ENCODE results near the gene ADCY4. TPM values are rescaled to one million over a fixed set of nuclear protein-coding genes. Genes with fewer than 3 reads are reported as not detected.

Gene ADCY4
- total and polyA plus RNA-seq, 10 of the 15 experiments (the other 5 are each of a cell fraction or from before 2014, with no cell fraction given), result 0.05 to 0.87 (median 0.21) TPM; not detected in 1

DNA sequence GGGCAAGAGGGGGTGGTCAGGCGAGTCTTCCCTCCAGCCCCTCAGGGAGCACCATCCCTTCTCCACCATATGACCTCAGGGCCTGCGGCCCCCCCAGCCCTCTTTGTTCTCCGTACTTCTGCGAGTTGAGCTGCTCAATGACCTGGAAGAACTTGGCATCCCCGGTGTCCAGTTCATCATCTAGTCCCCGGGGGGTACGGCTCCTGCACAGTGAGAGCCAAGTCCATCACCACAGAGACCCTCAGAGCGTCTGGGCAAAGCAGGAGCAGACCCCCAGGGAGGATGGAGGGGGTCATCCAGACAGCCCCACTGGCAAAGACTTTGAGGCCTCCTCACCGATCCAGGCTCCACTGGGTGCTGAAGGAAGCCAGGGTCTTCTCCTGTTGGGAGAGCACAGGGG lies 8.9 kb downstream of the ADCY4 start:
- Histone ChIP-seq H3K27me3 (replicated peaks in 1 of 2; ENCODE audit: control insufficient read depth in 2 of 2, insufficient read depth in 2 of 2, low read length in 1 of 2) (no peaks in the 10 kb centered on the region), H3K9me3 (replicated peaks; ENCODE audit: control insufficient read depth, insufficient read depth, low read length) (no peaks in the 10 kb centered on the region), H4K20me1 (ENCODE audit: control insufficient read depth, insufficient read depth) (no peaks in the 10 kb centered on the region), H3K4me3 (no peak overlapping the region), H3K36me3 (ENCODE audit: control insufficient read depth in 2 of 2, insufficient read depth in 2 of 2, low read length in 1 of 2) (no peaks in the 10 kb centered on the region), H3K4me1 (ENCODE audit: control insufficient read depth, insufficient read depth, low read length) (no peaks in the 10 kb centered on the region), H2AFZ (ENCODE audit: control insufficient read depth, low read depth, low read length) (no peak overlapping the region), H3K79me2 (ENCODE audit: control insufficient read depth, insufficient read depth, low read length) (no peaks in the 10 kb centered on the region), H3K27ac (ENCODE audit: control insufficient read depth, insufficient read depth) (no peak overlapping the region), H3K4me2 (ENCODE audit: control insufficient read depth, insufficient read depth) (no peak overlapping the region), H3K9ac (ENCODE audit: control insufficient read depth, insufficient read depth, low read length) (no peak overlapping the region)
- ATAC-seq, result no peak
- in situ Hi-C loops (cut with MboI) (no loop called here), intact Hi-C loops (cut with micrococcal nuclease; ENCODE audit: unreplicated experiment) (no loop called here)
- 23% methylated on average over 9 of the region's 9 CpGs for WGBS (ENCODE audit: insufficient coverage, insufficient replicate concordance, low lambda C conversion rate, missing lambda C conversion rate)
- SMC1A ChIA-PET (ENCODE audit: uncharacterized antibody, unreplicated experiment), result no interaction called here
- RAD21 ChIA-PET (ENCODE audit: unreplicated experiment), result interaction anchor here (1.6 kb wide), 1 partner anchor 84 kb away, joined by 3 read pairs; the partner anchor contains the start of gene TINF2
- no peak for DNase-seq (ENCODE audit: low read depth, low spot score)
- no peak for FAIRE-seq
- TF ChIP-seq, protein P1, sequence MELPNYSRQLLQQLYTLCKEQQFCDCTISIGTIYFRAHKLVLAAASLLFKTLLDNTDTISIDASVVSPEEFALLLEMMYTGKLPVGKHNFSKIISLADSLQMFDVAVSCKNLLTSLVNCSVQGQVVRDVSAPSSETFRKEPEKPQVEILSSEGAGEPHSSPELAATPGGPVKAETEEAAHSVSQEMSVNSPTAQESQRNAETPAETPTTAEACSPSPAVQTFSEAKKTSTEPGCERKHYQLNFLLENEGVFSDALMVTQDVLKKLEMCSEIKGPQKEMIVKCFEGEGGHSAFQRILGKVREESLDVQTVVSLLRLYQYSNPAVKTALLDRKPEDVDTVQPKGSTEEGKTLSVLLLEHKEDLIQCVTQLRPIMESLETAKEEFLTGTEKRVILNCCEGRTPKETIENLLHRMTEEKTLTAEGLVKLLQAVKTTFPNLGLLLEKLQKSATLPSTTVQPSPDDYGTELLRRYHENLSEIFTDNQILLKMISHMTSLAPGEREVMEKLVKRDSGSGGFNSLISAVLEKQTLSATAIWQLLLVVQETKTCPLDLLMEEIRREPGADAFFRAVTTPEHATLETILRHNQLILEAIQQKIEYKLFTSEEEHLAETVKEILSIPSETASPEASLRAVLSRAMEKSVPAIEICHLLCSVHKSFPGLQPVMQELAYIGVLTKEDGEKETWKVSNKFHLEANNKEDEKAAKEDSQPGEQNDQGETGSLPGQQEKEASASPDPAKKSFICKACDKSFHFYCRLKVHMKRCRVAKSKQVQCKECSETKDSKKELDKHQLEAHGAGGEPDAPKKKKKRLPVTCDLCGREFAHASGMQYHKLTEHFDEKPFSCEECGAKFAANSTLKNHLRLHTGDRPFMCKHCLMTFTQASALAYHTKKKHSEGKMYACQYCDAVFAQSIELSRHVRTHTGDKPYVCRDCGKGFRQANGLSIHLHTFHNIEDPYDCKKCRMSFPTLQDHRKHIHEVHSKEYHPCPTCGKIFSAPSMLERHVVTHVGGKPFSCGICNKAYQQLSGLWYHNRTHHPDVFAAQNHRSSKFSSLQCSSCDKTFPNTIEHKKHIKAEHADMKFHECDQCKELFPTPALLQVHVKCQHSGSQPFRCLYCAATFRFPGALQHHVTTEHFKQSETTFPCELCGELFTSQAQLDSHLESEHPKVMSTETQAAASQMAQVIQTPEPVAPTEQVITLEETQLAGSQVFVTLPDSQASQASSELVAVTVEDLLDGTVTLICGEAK (IDR thresholded peaks at IDR 0.05; ENCODE audit: borderline replicate concordance), result no peak
- TF ChIP-seq SP1 (IDR thresholded peaks at IDR 0.05; ENCODE audit: low read depth, low read length), result no peak
- TF ChIP-seq, protein P2, sequence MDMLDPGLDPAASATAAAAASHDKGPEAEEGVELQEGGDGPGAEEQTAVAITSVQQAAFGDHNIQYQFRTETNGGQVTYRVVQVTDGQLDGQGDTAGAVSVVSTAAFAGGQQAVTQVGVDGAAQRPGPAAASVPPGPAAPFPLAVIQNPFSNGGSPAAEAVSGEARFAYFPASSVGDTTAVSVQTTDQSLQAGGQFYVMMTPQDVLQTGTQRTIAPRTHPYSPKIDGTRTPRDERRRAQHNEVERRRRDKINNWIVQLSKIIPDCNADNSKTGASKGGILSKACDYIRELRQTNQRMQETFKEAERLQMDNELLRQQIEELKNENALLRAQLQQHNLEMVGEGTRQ (IDR thresholded peaks at IDR 0.05; ENCODE audit: borderline replicate concordance, low read depth, low read length), result no peak
- TF ChIP-seq NR2F1 (conservative IDR thresholded peaks at IDR 0.05), result no peak
- no peak for TF ChIP-seq CHD2 (IDR thresholded peaks at IDR 0.05; ENCODE audit: borderline replicate concordance, low read depth, low read length)
- TF ChIP-seq, protein P3, sequence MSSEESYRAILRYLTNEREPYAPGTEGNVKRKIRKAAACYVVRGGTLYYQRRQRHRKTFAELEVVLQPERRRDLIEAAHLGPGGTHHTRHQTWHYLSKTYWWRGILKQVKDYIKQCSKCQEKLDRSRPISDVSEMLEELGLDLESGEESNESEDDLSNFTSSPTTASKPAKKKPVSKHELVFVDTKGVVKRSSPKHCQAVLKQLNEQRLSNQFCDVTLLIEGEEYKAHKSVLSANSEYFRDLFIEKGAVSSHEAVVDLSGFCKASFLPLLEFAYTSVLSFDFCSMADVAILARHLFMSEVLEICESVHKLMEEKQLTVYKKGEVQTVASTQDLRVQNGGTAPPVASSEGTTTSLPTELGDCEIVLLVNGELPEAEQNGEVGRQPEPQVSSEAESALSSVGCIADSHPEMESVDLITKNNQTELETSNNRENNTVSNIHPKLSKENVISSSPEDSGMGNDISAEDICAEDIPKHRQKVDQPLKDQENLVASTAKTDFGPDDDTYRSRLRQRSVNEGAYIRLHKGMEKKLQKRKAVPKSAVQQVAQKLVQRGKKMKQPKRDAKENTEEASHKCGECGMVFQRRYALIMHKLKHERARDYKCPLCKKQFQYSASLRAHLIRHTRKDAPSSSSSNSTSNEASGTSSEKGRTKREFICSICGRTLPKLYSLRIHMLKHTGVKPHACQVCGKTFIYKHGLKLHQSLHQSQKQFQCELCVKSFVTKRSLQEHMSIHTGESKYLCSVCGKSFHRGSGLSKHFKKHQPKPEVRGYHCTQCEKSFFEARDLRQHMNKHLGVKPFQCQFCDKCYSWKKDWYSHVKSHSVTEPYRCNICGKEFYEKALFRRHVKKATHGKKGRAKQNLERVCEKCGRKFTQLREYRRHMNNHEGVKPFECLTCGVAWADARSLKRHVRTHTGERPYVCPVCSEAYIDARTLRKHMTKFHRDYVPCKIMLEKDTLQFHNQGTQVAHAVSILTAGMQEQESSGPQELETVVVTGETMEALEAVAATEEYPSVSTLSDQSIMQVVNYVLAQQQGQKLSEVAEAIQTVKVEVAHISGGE (CRISPR knock-in tag; IDR thresholded peaks at IDR 0.05), result no peak
- no peak for TF ChIP-seq NFXL1 (IDR thresholded peaks at IDR 0.05; ENCODE audit: borderline replicate concordance)
- TF ChIP-seq IKZF2 (IDR thresholded peaks at IDR 0.05), result no peak
- TF ChIP-seq EGR1 (IDR thresholded peaks at IDR 0.05; ENCODE audit: borderline replicate concordance in 1 of 2, low read depth in 2 of 2, low read length in 2 of 2), result no peak
- TF ChIP-seq YY1 (IDR thresholded peaks at IDR 0.05; ENCODE audit: low read depth, low read length), result no peak
- TF ChIP-seq CEBPB (IDR thresholded peaks at IDR 0.05; ENCODE audit: borderline replicate concordance in 1 of 2, low read depth in 2 of 2, low read length in 2 of 2), result no peak
- TF ChIP-seq EED (IDR thresholded peaks at IDR 0.05; ENCODE audit: low read depth), result no peak
- no TSS peak for BruUV-seq (replicated peaks)
- CTCF ChIA-PET, result interaction anchor here (0.9 to 1.8 kb wide), 2 partner anchors 18 to 105 kb away, joined by 3 to 13 read pairs; partner anchors contain the start of gene CIDEB
- POLR2A ChIA-PET, result interaction anchor here (1.2 kb wide), 1 partner anchor 16 kb away, joined by 3 read pairs; no protein-coding TSS in a partner anchor
